Uterus (tissue), 2 donors: ENCODE measurements around the gene ASNSD1.

Experiments
- CTCF ChIP-seq, 4 experiments: fragments of 200-600 bp in 2 of 4; fragments of 450-650 bp in 2 of 4; sonication (generic) in 2 of 4; IDR thresholded peaks; one replicate each; pipeline ENCODE4 v1.5.1; 2016 to 2019; ENCODE audit warnings: antibody characterized with exemption in 4 of 4, mild to moderate bottlenecking in 2 of 4, moderate library complexity in 1 of 4
- POLR2A ChIP-seq, 2 donors: fragments of 450-650 bp; IDR thresholded peaks; one replicate each; pipeline ENCODE4 v1.6.1; 2016; ENCODE audit warnings: antibody characterized with exemption in 2 of 2, mild to moderate bottlenecking in 1 of 2, moderate library complexity in 1 of 2

GRCh38 chr2:189625636-189626035, 35.6 kb upstream of the ASNSD1 start:
- TF ChIP-seq CTCF (IDR thresholded peaks at IDR 0.05) (no peak), POLR2A (IDR thresholded peaks at IDR 0.05) (no peak)
